B cell (primary cell): ENCODE measurements around the gene VTCN1. TPM values are rescaled to one million over a fixed set of nuclear protein-coding genes. Genes with fewer than 3 reads are reported as not detected.

Source experiments
- ATAC-seq: fragments of 200-7000 bp; cut with Tn5 transposase; one replicate; pipeline ENCODE4 v1.10.0; 2021; ENCODE audit warnings: low read depth, mild to moderate bottlenecking, moderate number of reproducible peaks, moderate library complexity
- CTCF ChIA-PET: fragments of 350-600 bp; sonication (Branson Sonifier 250); formaldehyde crosslinking; loops from one replicate; lab custom pipeline; 2021; ENCODE audit warnings: antibody characterized with exemption, inconsistent platforms; lab: Charles Lee
- POLR2A ChIA-PET: fragments of 350-600 bp; sonication (Branson Sonifier 250); formaldehyde crosslinking; loops from one replicate; lab custom pipeline; 2021; ENCODE audit warnings: antibody characterized with exemption; lab: Charles Lee
- DNase-seq: peaks from one replicate; pipeline ENCODE4 v3.0.0; 2013
- H2AFZ ChIP-seq: 2 replicates; pipeline ENCODE4 v1.6.1; 2012; ENCODE audit warnings: mild to moderate bottlenecking, low read depth, low read length; ENCODE audit not compliant: insufficient read depth, poor library complexity, severe bottlenecking
- H3K27ac ChIP-seq, 2 donors: 1 replicate in 1 of 2; 2 replicates in 1 of 2; pipeline ENCODE4 v1.5.1; 2012 to 2013; ENCODE audit warnings: low read length in 2 of 2, mild to moderate bottlenecking in 2 of 2, moderate library complexity in 1 of 2
- H3K27me3 ChIP-seq, 4 experiments: fragments of 200-600 bp in 1 of 4; sonication (generic) in 1 of 4; replicated peaks in 1 of 4; 1 replicate in 2 of 4; 2 replicates in 2 of 4; pipeline versions ENCODE4 v1.6.1 to v1.7.0; 2013 to 2016; ENCODE audit warnings: low read length in 3 of 4, mild to moderate bottlenecking in 2 of 4, mixed read lengths in 1 of 4, moderate library complexity in 1 of 4; ENCODE audit not compliant: insufficient read depth in 4 of 4, control insufficient read depth in 3 of 4; ENCODE audit errors: control extremely low read depth in 1 of 4
- H3K36me3 ChIP-seq, 2 experiments: replicated peaks in 1 of 2; 1 replicate in 1 of 2; 2 replicates in 1 of 2; pipeline versions ENCODE4 v1.6.1 to v1.7.1; 2013; ENCODE audit warnings: low read length in 1 of 2; ENCODE audit not compliant: insufficient read depth in 2 of 2, control insufficient read depth in 1 of 2; ENCODE audit errors: control extremely low read depth in 1 of 2, extremely low read depth in 1 of 2
- H3K4me1 ChIP-seq, 2 donors: fragments of 200-600 bp in 1 of 2; sonication (generic) in 1 of 2; 1 replicate in 1 of 2; 2 replicates in 1 of 2; pipeline versions ENCODE4 v1.5.1 to v1.6.1; 2013 to 2017; ENCODE audit warnings: low read length in 2 of 2; ENCODE audit not compliant: control insufficient read depth in 2 of 2, insufficient read depth in 2 of 2
- H3K4me2 ChIP-seq: replicated peaks from 2 replicates; pipeline ENCODE3; 2012; ENCODE audit warnings: mild to moderate bottlenecking, low read depth, low read length; ENCODE audit not compliant: poor library complexity, severe bottlenecking
- H3K4me3 ChIP-seq, 5 experiments: fragments of 200-600 bp in 1 of 5; sonication (generic) in 1 of 5; 1 replicate in 3 of 5; 2 replicates in 2 of 5; pipeline versions ENCODE4 v1.5.1 to v1.7.0; 2011 to 2016; ENCODE audit warnings: low read length in 4 of 5, mild to moderate bottlenecking in 4 of 5, low read depth in 2 of 5, control low read depth in 1 of 5, moderate library complexity in 1 of 5; ENCODE audit not compliant: insufficient read depth in 1 of 5; ENCODE audit errors: control extremely low read depth in 1 of 5, extremely low read depth in 1 of 5
- H3K79me2 ChIP-seq: fragments of 200-600 bp; sonication (generic); one replicate; pipeline ENCODE4 v1.6.0; 2016; ENCODE audit warnings: low read length; ENCODE audit not compliant: control insufficient read depth, insufficient read depth
- H3K9ac ChIP-seq: fragments of 200-600 bp; sonication (generic); 2 replicates; pipeline ENCODE4 v1.6.1; 2017; ENCODE audit warnings: mild to moderate bottlenecking, low read length, moderate library complexity
- H3K9me3 ChIP-seq, 3 donors: one replicate each; pipeline versions ENCODE4 v1.6.1 to v1.7.1; 2013; ENCODE audit warnings: low read length in 2 of 3; ENCODE audit not compliant: control insufficient read depth in 2 of 3, insufficient read depth in 1 of 3; ENCODE audit errors: control extremely low read depth in 1 of 3
- H4K20me1 ChIP-seq: 2 replicates; pipeline ENCODE4 v1.6.0; 2012; ENCODE audit warnings: mild to moderate bottlenecking, low read length; ENCODE audit not compliant: insufficient read depth, control insufficient read depth, poor library complexity, severe bottlenecking
- H3K27ac Mint-ChIP-seq: one replicate; pipeline ENCODE4 v1.8.0; 2021; ENCODE audit warnings: mixed read lengths
- H3K27me3 Mint-ChIP-seq: one replicate; pipeline ENCODE4 v1.8.0; 2021; ENCODE audit warnings: mixed read lengths
- H3K4me1 Mint-ChIP-seq: one replicate; pipeline ENCODE4 v1.8.0; 2021; ENCODE audit warnings: mixed read lengths
- H3K4me3 Mint-ChIP-seq: one replicate; pipeline ENCODE4 v1.8.0; 2021; ENCODE audit warnings: mixed read lengths
- H3K9me3 Mint-ChIP-seq: one replicate; pipeline ENCODE4 v1.8.0; 2022; ENCODE audit warnings: mixed read lengths; ENCODE audit not compliant: insufficient read depth
- CTCF ChIP-seq: fragments of 200-600 bp; IDR thresholded peaks from one replicate; pipeline ENCODE4 v1.8.0; 2022; ENCODE audit warnings: antibody characterized with exemption, mild to moderate bottlenecking
- EZH2 ChIP-seq: IDR thresholded peaks from 2 replicates; pipeline ENCODE4 v1.6.1; 2012; ENCODE audit warnings: borderline replicate concordance, low read depth, mild to moderate bottlenecking, moderate library complexity, low read length; ENCODE audit not compliant: insufficient read depth, poor library complexity, severe bottlenecking
- WGBS: methylation state at CpG from one replicate; pipeline ENCODE4 v1.1.5; 2013; ENCODE audit warnings: missing lambda C conversion rate; ENCODE audit not compliant: insufficient coverage; 5-methylcytosine and 5-hydroxymethylcytosine counted together
- intact Hi-C: fragments of 100-400 bp; cut with micrococcal nuclease; formaldehyde crosslinking; loops from one replicate; pipeline ENCODE4 v1.10.0; 2022
- polyA plus RNA-seq: library from polyadenylated mRNA; depleted of rRNA; stranded (reverse); fragments of >200 nt; gene quantifications from 2 replicates; pipeline ENCODE4 v1.2.3, GENCODE V29; 2012
- total RNA-seq, 2 donors: library from RNA; stranded (reverse); fragments of 120-200 nt in 1 of 2; gene quantifications; 1 replicate in 1 of 2; 2 replicates in 1 of 2; pipeline versions ENCODE4 v1.2.3 to v1.2.4, GENCODE V29; 2013 to 2022

VTCN1 gene
- total and polyA plus RNA-seq, 2 donors (not counting 1 experiment from before 2014, with no cell fraction given): not detected

- TF ChIP-seq EZH2 (no peak), CTCF (no peak)
- Histone ChIP-seq H3K36me3 (no peaks in the 10 kb centered on the region), H3K4me3 (no peak overlapping the region), H3K4me2 (no peak overlapping the region), H3K4me1 (no peaks in the 10 kb centered on the region), H3K27me3 (no peaks in the 10 kb centered on the region), H3K9me3 (no peaks in the 10 kb centered on the region), H3K79me2 (no peaks in the 10 kb centered on the region), H4K20me1 (no peaks in the 10 kb centered on the region), H2AFZ (no peak overlapping the region), H3K27ac (no peak overlapping the region), H3K9ac (no peak overlapping the region)
- ChIA-PET POLR2A (no interaction called here), CTCF (no interaction called here)
- intact Hi-C loops: no loop called here
- no peak for ATAC-seq
- Mint-ChIP-seq H3K27me3 (peaks cover 4% of the 10 kb centered on the region), H3K4me3 (no peak overlapping the region), H3K9me3 (no peaks in the 10 kb centered on the region), H3K27ac (no peak overlapping the region), H3K4me1 (no peaks in the 10 kb centered on the region)
- WGBS: 100% methylated on average over 3 of the region's 5 CpGs
- DNase-seq: no peak
Measured at GRCh38 chr1:117178756-117179155, 32.0 kb downstream of the VTCN1 start.

GRCh38 chr1:117177376-117177775 is 33.4 kb downstream of the VTCN1 start:
- intact Hi-C loops: no loop called here
- Histone ChIP-seq H3K27ac (no peak overlapping the region), H3K27me3 (no peaks in the 10 kb centered on the region), H2AFZ (no peak overlapping the region), H3K9ac (no peak overlapping the region), H3K4me3 (no peak overlapping the region), H4K20me1 (no peaks in the 10 kb centered on the region), H3K79me2 (no peaks in the 10 kb centered on the region), H3K4me1 (no peaks in the 10 kb centered on the region), H3K4me2 (no peak overlapping the region), H3K9me3 (no peaks in the 10 kb centered on the region), H3K36me3 (no peaks in the 10 kb centered on the region)
- ATAC-seq (no peak), DNase-seq (no peak)
- H3K9me3 Mint-ChIP-seq: no peaks in the 10 kb centered on the region
- H3K27me3 Mint-ChIP-seq: peaks cover 4% of the 10 kb centered on the region
- TF ChIP-seq EZH2 (no peak), CTCF (no peak)
- WGBS: 83% methylated on average over 1 of the region's 1 CpG
- H3K4me1 Mint-ChIP-seq: no peaks in the 10 kb centered on the region
- ChIA-PET POLR2A (no interaction called here), CTCF (no interaction called here)
- no peak overlapping the region for H3K27ac Mint-ChIP-seq
- H3K4me3 Mint-ChIP-seq: no peak overlapping the region
